ENCODE data around the gene COL6A2. TPM values are rescaled to one million over a fixed set of nuclear protein-coding genes. Genes with fewer than 3 reads are reported as not detected.

The COL6A2 gene
- total RNA-seq, 1 donor from 2014 or later = 120 TPM

- Mint-ChIP-seq H3K9me3 (ENCODE audit: unreplicated experiment) (peaks cover 8% of the 10 kb centered on the region), H3K27me3 (ENCODE audit: low read depth, unreplicated experiment) (peaks cover 18% of the 10 kb centered on the region), H3K4me3 (ENCODE audit: unreplicated experiment) (no peak overlapping the region), H3K27ac (ENCODE audit: unreplicated experiment) (peak overlapping the region; percentile 34), H3K4me1 (ENCODE audit: low read depth, unreplicated experiment) (peaks cover 13% of the 10 kb centered on the region), H3K36me3 (ENCODE audit: low read depth, unreplicated experiment) (no peaks in the 10 kb centered on the region)
- H2AFZ ChIP-seq (ENCODE audit: low read depth, low read length) = peak overlapping the region; percentile 63
- DNase-seq (ENCODE audit: low read depth) (peak; percentile 76), FAIRE-seq (no peak)
- peak overlapping the region; percentile 70 for H3K4me2 ChIP-seq (ENCODE audit: low read length)
- no peaks in the 10 kb centered on the region for H4K20me1 ChIP-seq (ENCODE audit: insufficient read depth, low read length)
- H3K36me3 ChIP-seq (ENCODE audit: insufficient read depth, low read length) = no peaks in the 10 kb centered on the region
- peak overlapping the region; percentile 89 for H3K27ac ChIP-seq (ENCODE audit: low read depth, low read length)
- peak overlapping the region; percentile 81 for H3K9ac ChIP-seq (ENCODE audit: low read length)
- H3K9me3 ChIP-seq (ENCODE audit: insufficient read depth, low read depth, low read length) = peaks cover 5% of the 10 kb centered on the region
- no peaks in the 10 kb centered on the region for H3K27me3 ChIP-seq (ENCODE audit: insufficient read depth, low read length)
- peaks cover 40% of the 10 kb centered on the region for H3K4me1 ChIP-seq (ENCODE audit: insufficient read depth, low read length)
- H3K79me2 ChIP-seq (ENCODE audit: insufficient read depth, low read length) = no peaks in the 10 kb centered on the region
- no peak for TF ChIP-seq CTCF (IDR thresholded peaks at IDR 0.05; ENCODE audit: insufficient read depth, low read depth, low read length)
- no peak for TF ChIP-seq EZH2 (IDR thresholded peaks at IDR 0.05; ENCODE audit: insufficient read depth, low read length)
- H3K4me3 ChIP-seq (ENCODE audit: insufficient read depth, low read depth, low read length) = no peak overlapping the region
These were observed 32.5 kb upstream of the COL6A2 start for GRCh38 chr21:46065215-46065913.

GRCh38 chr21:46065914-46066551, 31.9 kb upstream of the COL6A2 start:
- no peaks in the 10 kb centered on the region for H3K79me2 ChIP-seq (ENCODE audit: insufficient read depth, low read length)
- peaks cover 35% of the 10 kb centered on the region for H3K4me1 ChIP-seq (ENCODE audit: insufficient read depth, low read length)
- peaks cover 7% of the 10 kb centered on the region for H3K4me1 Mint-ChIP-seq (ENCODE audit: low read depth, unreplicated experiment)
- peak overlapping the region; percentile 12 for H2AFZ ChIP-seq (ENCODE audit: low read depth, low read length)
- H3K27ac Mint-ChIP-seq (ENCODE audit: unreplicated experiment) = peak overlapping the region; percentile 7
- no peak for TF ChIP-seq CTCF (IDR thresholded peaks at IDR 0.05; ENCODE audit: insufficient read depth, low read depth, low read length)
- TF ChIP-seq EZH2 (IDR thresholded peaks at IDR 0.05; ENCODE audit: insufficient read depth, low read length) = no peak
- H3K27ac ChIP-seq (ENCODE audit: low read depth, low read length) = peak overlapping the region; percentile 89
- H3K27me3 Mint-ChIP-seq (ENCODE audit: low read depth, unreplicated experiment) = peaks cover 18% of the 10 kb centered on the region
- H3K4me3 Mint-ChIP-seq (ENCODE audit: unreplicated experiment) = no peak overlapping the region
- H3K36me3 Mint-ChIP-seq (ENCODE audit: low read depth, unreplicated experiment) = no peaks in the 10 kb centered on the region
- no peaks in the 10 kb centered on the region for H3K36me3 ChIP-seq (ENCODE audit: insufficient read depth, low read length)
- no peaks in the 10 kb centered on the region for H3K27me3 ChIP-seq (ENCODE audit: insufficient read depth, low read length)
- peak overlapping the region; percentile 70 for H3K4me2 ChIP-seq (ENCODE audit: low read length)
- H3K9ac ChIP-seq (ENCODE audit: low read length) = peak overlapping the region; percentile 81
- peaks cover 8% of the 10 kb centered on the region for H3K9me3 Mint-ChIP-seq (ENCODE audit: unreplicated experiment)
- DNase-seq (ENCODE audit: low read depth) = no peak
- H3K4me3 ChIP-seq (ENCODE audit: insufficient read depth, low read depth, low read length) = no peak overlapping the region
- no peak for FAIRE-seq
- H3K9me3 ChIP-seq (ENCODE audit: insufficient read depth, low read depth, low read length) = peaks cover 5% of the 10 kb centered on the region
- H4K20me1 ChIP-seq (ENCODE audit: insufficient read depth, low read length) = no peaks in the 10 kb centered on the region

All from astrocyte (in vitro differentiated cells and primary cell).